Measurements from ENCODE around the gene LRMDA. TPM values are rescaled to one million over a fixed set of nuclear protein-coding genes. Genes with fewer than 3 reads are reported as not detected.
A peak's percentile ranks its signal among the peaks of the same experiment; 100 is the strongest.

Gene LRMDA
- total and polyA plus RNA-seq, 10 of the 15 experiments (the other 5 are each of a cell fraction or from before 2014, with no cell fraction given): 0.07 to 0.54 (median 0.29) TPM; not detected in 4

DNA sequence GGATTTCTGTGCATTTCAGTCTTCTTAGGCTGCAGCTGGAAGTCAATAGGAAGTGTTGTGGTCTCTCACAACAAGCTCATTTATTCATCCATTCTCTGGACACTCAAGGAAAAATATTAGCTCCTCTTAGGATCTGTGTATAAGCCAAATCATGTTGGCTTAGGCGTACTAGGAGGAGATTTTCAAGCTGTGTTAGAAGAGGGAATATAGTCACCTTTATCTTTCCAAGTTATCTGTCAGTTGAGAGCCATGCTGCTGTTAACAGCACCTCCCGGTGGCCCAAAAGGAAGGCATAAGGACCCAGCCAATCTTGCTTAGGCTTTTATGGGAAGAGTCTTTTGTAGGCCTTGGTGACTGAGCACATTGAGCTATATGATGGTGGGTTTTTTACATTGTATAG is 220.0 kb downstream of the LRMDA start:
- H3K9me3 ChIP-seq (replicated peaks; ENCODE audit: control insufficient read depth, insufficient read depth, low read length): no peaks in the 10 kb centered on the region; the same call in 2 of the 3 replicates
- no peak for ATAC-seq
- H3K36me3 ChIP-seq (ENCODE audit: control insufficient read depth in 2 of 2, insufficient read depth in 2 of 2, low read length in 1 of 2): no peaks in the 10 kb centered on the region
- SMC1A ChIA-PET (ENCODE audit: uncharacterized antibody, unreplicated experiment): interaction anchor here (0.6 to 1.6 kb wide), 22 partner anchors 9 to 649 kb away, joined by 3 to 19 read pairs (median 3); partner anchors contain the start of gene ZNF503
- H2AFZ ChIP-seq (ENCODE audit: control insufficient read depth, low read depth, low read length): no peak overlapping the region
- no peak overlapping the region for H3K9ac ChIP-seq (ENCODE audit: control insufficient read depth, insufficient read depth, low read length)
- no peak overlapping the region for H3K4me3 ChIP-seq
- no peaks in the 10 kb centered on the region for H3K4me1 ChIP-seq (ENCODE audit: control insufficient read depth, insufficient read depth, low read length)
- BruUV-seq (replicated peaks): no TSS peak
- no peak for DNase-seq (ENCODE audit: low read depth, low spot score)
- no peak overlapping the region for H3K27ac ChIP-seq (ENCODE audit: control insufficient read depth, insufficient read depth)
- intact Hi-C loops (cut with micrococcal nuclease; ENCODE audit: unreplicated experiment) (no loop called here), in situ Hi-C loops (cut with MboI) (no loop called here)
- POLR2A ChIA-PET: interaction anchor here (1.1 kb wide), 1 partner anchor 249 kb away, joined by 3 read pairs; the partner anchor contains the start of gene ZNF503
- no peaks in the 10 kb centered on the region for H3K79me2 ChIP-seq (ENCODE audit: control insufficient read depth, insufficient read depth, low read length)
- WGBS (ENCODE audit: insufficient coverage, insufficient replicate concordance, low lambda C conversion rate, missing lambda C conversion rate): 31% methylated on average over 2 of the region's 2 CpGs
- H3K27me3 ChIP-seq (replicated peaks in 1 of 2; ENCODE audit: control insufficient read depth in 2 of 2, insufficient read depth in 2 of 2, low read length in 1 of 2): no peaks in the 10 kb centered on the region; a peak in 1 of 4 replicates
- no peaks in the 10 kb centered on the region for H4K20me1 ChIP-seq (ENCODE audit: control insufficient read depth, insufficient read depth)
- TF ChIP-seq, protein P1, sequence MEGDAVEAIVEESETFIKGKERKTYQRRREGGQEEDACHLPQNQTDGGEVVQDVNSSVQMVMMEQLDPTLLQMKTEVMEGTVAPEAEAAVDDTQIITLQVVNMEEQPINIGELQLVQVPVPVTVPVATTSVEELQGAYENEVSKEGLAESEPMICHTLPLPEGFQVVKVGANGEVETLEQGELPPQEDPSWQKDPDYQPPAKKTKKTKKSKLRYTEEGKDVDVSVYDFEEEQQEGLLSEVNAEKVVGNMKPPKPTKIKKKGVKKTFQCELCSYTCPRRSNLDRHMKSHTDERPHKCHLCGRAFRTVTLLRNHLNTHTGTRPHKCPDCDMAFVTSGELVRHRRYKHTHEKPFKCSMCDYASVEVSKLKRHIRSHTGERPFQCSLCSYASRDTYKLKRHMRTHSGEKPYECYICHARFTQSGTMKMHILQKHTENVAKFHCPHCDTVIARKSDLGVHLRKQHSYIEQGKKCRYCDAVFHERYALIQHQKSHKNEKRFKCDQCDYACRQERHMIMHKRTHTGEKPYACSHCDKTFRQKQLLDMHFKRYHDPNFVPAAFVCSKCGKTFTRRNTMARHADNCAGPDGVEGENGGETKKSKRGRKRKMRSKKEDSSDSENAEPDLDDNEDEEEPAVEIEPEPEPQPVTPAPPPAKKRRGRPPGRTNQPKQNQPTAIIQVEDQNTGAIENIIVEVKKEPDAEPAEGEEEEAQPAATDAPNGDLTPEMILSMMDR (IDR thresholded peaks at IDR 0.05 in 2 of 3, conservative IDR thresholded peaks at IDR 0.05 in 1 of 3; ENCODE audit: control insufficient read depth in 2 of 3, extremely low read depth in 1 of 3, insufficient read depth in 1 of 3, low read depth in 3 of 3, low read length in 3 of 3): peak in 2 of 3 experiments; percentile 7 to 30; a peak in 2 of 6 replicates
- TF ChIP-seq EED (IDR thresholded peaks at IDR 0.05; ENCODE audit: low read depth): no peak
- TF ChIP-seq RAD21 (IDR thresholded peaks at IDR 0.05; ENCODE audit: insufficient read depth, low read depth, low read length): peak; percentile 21; the same call in 1 of the 2 replicates
- no peak for TF ChIP-seq CBX3 (IDR thresholded peaks at IDR 0.05; ENCODE audit: borderline replicate concordance, low read depth)
- TF ChIP-seq SMC3 (IDR thresholded peaks at IDR 0.05; ENCODE audit: borderline replicate concordance, low read length): peak; percentile 37; the same call in 1 of the 2 replicates
- no peak for TF ChIP-seq RAD51 (IDR thresholded peaks at IDR 0.05)
- no peak for FAIRE-seq
- CTCF ChIA-PET: interaction anchor here (0.7 to 2.9 kb wide), 19 partner anchors 10 to 653 kb away, joined by 3 to 38 read pairs (median 3); partner anchors contain the start of gene ZNF503
- H3K4me2 ChIP-seq (ENCODE audit: control insufficient read depth, insufficient read depth): no peak overlapping the region
- RAD21 ChIA-PET (ENCODE audit: unreplicated experiment): interaction anchor here (0.8 to 3.5 kb wide), 16 partner anchors 9 to 436 kb away, joined by 3 to 22 read pairs (median 4); partner anchors contain the start of gene ZNF503

Data from GM12878 (cell line).